ENCODE measurements around the gene IFT57. TPM values are rescaled to one million over a fixed set of nuclear protein-coding genes. Genes with fewer than 3 reads are reported as not detected.

IFT57 gene
- total and polyA plus RNA-seq, 9 of the 15 experiments (the other 6 are each of a cell fraction or from before 2014, with no cell fraction given) = 1.5 to 20.1 (median 9.9) TPM

GRCh38 chr3:108209579-108209978 lies 12.6 kb downstream of the IFT57 start:
- no peak for FAIRE-seq
- DNase-seq (ENCODE audit: extremely low read depth in 1 of 4, low spot score in 3 of 4) = no peak
- H3K9ac ChIP-seq (ENCODE audit: insufficient read depth in 1 of 2, low read depth in 2 of 2, low read length in 2 of 2) = no peak overlapping the region
- no peak overlapping the region for H3K4me2 ChIP-seq (ENCODE audit: insufficient read depth, low read length)
- H3K4me3 ChIP-seq = no peak overlapping the region
- no TSS peak for BruUV-seq (replicated peaks)
- H3K79me2 ChIP-seq (ENCODE audit: control insufficient read depth, insufficient read depth, low read length) = no peaks in the 10 kb centered on the region
- in situ Hi-C loops (cut with MboI) (no loop called here), intact Hi-C loops (cut with micrococcal nuclease) (no loop called here)
- no peak overlapping the region for H3K27ac ChIP-seq (ENCODE audit: extremely low read depth, low read depth, low read length)
- H3K9me3 ChIP-seq (replicated peaks; ENCODE audit: control insufficient read depth, insufficient read depth, low read depth, low read length) = no peaks in the 10 kb centered on the region
- ATAC-seq = no peak
- ChIA-PET POLR2A (no interaction called here), CTCF (ENCODE audit: low intra/inter-chr PET ratio) (no interaction called here)
- H3K27me3 ChIP-seq (ENCODE audit: control insufficient read depth in 2 of 2, insufficient read depth in 2 of 2, low read length in 2 of 2) = no peaks in the 10 kb centered on the region
- no peaks in the 10 kb centered on the region for H3K36me3 ChIP-seq (ENCODE audit: control insufficient read depth, insufficient read depth, low read length)
- no peak overlapping the region for H2AFZ ChIP-seq (ENCODE audit: low read depth, low read length)
- H3K4me1 ChIP-seq (replicated peaks in 1 of 2; ENCODE audit: control insufficient read depth in 2 of 2, insufficient read depth in 2 of 2, low read length in 2 of 2) = no peaks in the 10 kb centered on the region
- no peaks in the 10 kb centered on the region for H3K9me1 ChIP-seq (ENCODE audit: control insufficient read depth, insufficient read depth, low read length)
- no peaks in the 10 kb centered on the region for H4K20me1 ChIP-seq (replicated peaks; ENCODE audit: control insufficient read depth, insufficient read depth, low read length)
- 63% methylated on average over 3 of the region's 3 CpGs for WGBS (ENCODE audit: insufficient coverage, low coverage, missing lambda C conversion rate)
- TF ChIP-seq SRSF3 (IDR thresholded peaks at IDR 0.05; ENCODE audit: insufficient read depth, low read length) = no peak
- no peak for TF ChIP-seq STAT5A (IDR thresholded peaks at IDR 0.05; ENCODE audit: borderline replicate concordance, low read length)
- TF ChIP-seq TCF7L2 (IDR thresholded peaks at IDR 0.05; ENCODE audit: low read depth, low read length) = no peak
- no peak for TF ChIP-seq ZNF398 (CRISPR knock-in tag; IDR thresholded peaks at IDR 0.05)
- no peak for TF ChIP-seq PATZ1 (CRISPR knock-in tag; IDR thresholded peaks at IDR 0.05; ENCODE audit: borderline replicate concordance)
- no peak for TF ChIP-seq HOXB6 (CRISPR knock-in tag; IDR thresholded peaks at IDR 0.05; ENCODE audit: borderline replicate concordance)
- no peak for TF ChIP-seq THRA (IDR thresholded peaks at IDR 0.05)
- TF ChIP-seq TFE3 (CRISPR knock-in tag; IDR thresholded peaks at IDR 0.05) = no peak
- TF ChIP-seq TAF1 (IDR thresholded peaks at IDR 0.05; ENCODE audit: control insufficient read depth, extremely low read depth, insufficient read depth, low read length, severe bottlenecking) = no peak
- no peak for TF ChIP-seq SMAD2 (IDR thresholded peaks at IDR 0.05; ENCODE audit: low read depth, low read length)
- TF ChIP-seq MNT (conservative IDR thresholded peaks at IDR 0.05) = no peak
- no peak for TF ChIP-seq SIN3A (IDR thresholded peaks at IDR 0.05; ENCODE audit: borderline replicate concordance in 2 of 2, control insufficient read depth in 1 of 2, low read depth in 2 of 2, low read length in 2 of 2)
- TF ChIP-seq HMGN3 (IDR thresholded peaks at IDR 0.05; ENCODE audit: borderline replicate concordance, extremely low read depth, insufficient read length, low read depth, low read length) = no peak
